BE2C (cell line): ENCODE results near the gene CFAP99.
"Not testable (repeated sequence)": the region's sequence is repeated elsewhere in the genome, so short reads cannot be mapped to it uniquely, and the experiment has no call there.

Source experiments
- DNase-seq: peaks from one replicate; pipeline ENCODE4 v3.0.0-alpha.2; 2020
- H3K27me3 ChIP-seq: fragments of 250-450 bp; sonication (Bioruptor Pico); 2 replicates; pipeline ENCODE4 v1.5.1; 2020; ENCODE audit warnings: mild to moderate bottlenecking
- H3K36me3 ChIP-seq: fragments of 250-450 bp; sonication (Bioruptor Pico); 2 replicates; pipeline ENCODE4 v1.5.1; 2020; ENCODE audit warnings: mild to moderate bottlenecking
- H3K4me1 ChIP-seq: fragments of 250-450 bp; sonication (Bioruptor Pico); 2 replicates; pipeline ENCODE4 v1.5.1; 2020
- H3K4me3 ChIP-seq: 2 replicates; pipeline ENCODE4 v1.5.1; 2011; ENCODE audit warnings: low read depth, low read length
- H3K9me3 ChIP-seq: fragments of 250-450 bp; sonication (Bioruptor Pico); 2 replicates; pipeline ENCODE4 v1.5.1; 2020
- CTCF ChIP-seq: IDR thresholded peaks from 2 replicates; pipeline ENCODE4 v1.5.1; 2012; ENCODE audit warnings: mild to moderate bottlenecking, low read depth, low read length

CFAP99 gene

GRCh38 chr4:2427383-2428334 is 8.9 kb downstream of the CFAP99 start:
- Histone ChIP-seq H3K36me3 (no peaks in the 10 kb centered on the region), H3K9me3 (no peaks in the 10 kb centered on the region), H3K4me3 (no peak overlapping the region), H3K27me3 (no peaks in the 10 kb centered on the region), H3K4me1 (no peaks in the 10 kb centered on the region)
- no peak for TF ChIP-seq CTCF
- DNase-seq = no peak

GRCh38 chr4:2428496-2429213 is 9.9 kb downstream of the CFAP99 start:
- no peaks in the 10 kb centered on the region for H3K36me3 ChIP-seq
- DNase-seq = no peak
- H3K4me3 ChIP-seq = no peak overlapping the region
- no peaks in the 10 kb centered on the region for H3K27me3 ChIP-seq
- no peaks in the 10 kb centered on the region for H3K4me1 ChIP-seq
- TF ChIP-seq CTCF = no peak
- H3K9me3 ChIP-seq = no peaks in the 10 kb centered on the region

GRCh38 chr4:2429945-2430757 is 11.4 kb downstream of the CFAP99 start:
- H3K27me3 ChIP-seq, H3K4me1 ChIP-seq, H3K36me3 ChIP-seq, H3K9me3 ChIP-seq, DNase-seq, H3K4me3 ChIP-seq: not testable (repeated sequence)

- no peaks in the 10 kb centered on the region for H3K9me3 ChIP-seq
- no peak for DNase-seq
- no peak overlapping the region for H3K4me3 ChIP-seq
- no peaks in the 10 kb centered on the region for H3K36me3 ChIP-seq
- no peaks in the 10 kb centered on the region for H3K4me1 ChIP-seq
- no peaks in the 10 kb centered on the region for H3K27me3 ChIP-seq
- no peak for TF ChIP-seq CTCF
These were observed 13.2 kb downstream of the CFAP99 start for GRCh38 chr4:2432004-2432403.

GRCh38 chr4:2432991-2433530 is 14.3 kb downstream of the CFAP99 start:
- Histone ChIP-seq H3K9me3 (no peaks in the 10 kb centered on the region), H3K4me1 (no peaks in the 10 kb centered on the region), H3K4me3 (no peak overlapping the region), H3K27me3 (no peaks in the 10 kb centered on the region), H3K36me3 (no peaks in the 10 kb centered on the region)
- no peak for DNase-seq
- no peak for TF ChIP-seq CTCF
